ENCODE data around the gene FGFBP1. TPM values are rescaled to one million over a fixed set of nuclear protein-coding genes. Genes with fewer than 3 reads are reported as not detected.

Gene FGFBP1
- total RNA-seq, 1 donor: not detected

GRCh38 chr4:15956179-15956850 is 17.8 kb upstream of the FGFBP1 start:
- H3K9me3 ChIP-seq (ENCODE audit: low read depth, low read length): no peaks in the 10 kb centered on the region
- H3K4me1 ChIP-seq (ENCODE audit: insufficient read depth, low read length): no peaks in the 10 kb centered on the region
- no peaks in the 10 kb centered on the region for H3K27me3 ChIP-seq (ENCODE audit: insufficient read depth, low read length)
- no peak overlapping the region for H3K4me3 ChIP-seq (ENCODE audit: low read length)

- no peaks in the 10 kb centered on the region for H3K4me1 ChIP-seq (ENCODE audit: insufficient read depth, low read length)
- H3K27me3 ChIP-seq (ENCODE audit: insufficient read depth, low read length): no peaks in the 10 kb centered on the region
- H3K9me3 ChIP-seq (ENCODE audit: low read depth, low read length): no peaks in the 10 kb centered on the region
- H3K4me3 ChIP-seq (ENCODE audit: low read length): no peak overlapping the region
Observed at GRCh38 chr4:15955670-15956069, 17.1 kb upstream of the FGFBP1 start.

GRCh38 chr4:15953625-15954024 is 15.1 kb upstream of the FGFBP1 start:
- Histone ChIP-seq H3K27me3 (ENCODE audit: insufficient read depth, low read length) (no peaks in the 10 kb centered on the region), H3K4me1 (ENCODE audit: insufficient read depth, low read length) (no peaks in the 10 kb centered on the region), H3K9me3 (ENCODE audit: low read depth, low read length) (no peaks in the 10 kb centered on the region), H3K4me3 (ENCODE audit: low read length) (no peak overlapping the region)

- Histone ChIP-seq H3K4me1 (ENCODE audit: insufficient read depth, low read length) (no peaks in the 10 kb centered on the region), H3K9me3 (ENCODE audit: low read depth, low read length) (no peaks in the 10 kb centered on the region), H3K27me3 (ENCODE audit: insufficient read depth, low read length) (no peaks in the 10 kb centered on the region), H3K4me3 (ENCODE audit: low read length) (no peak overlapping the region)
Observed at GRCh38 chr4:15951781-15952180, 13.2 kb upstream of the FGFBP1 start.

GRCh38 chr4:15948826-15949225 is 10.3 kb upstream of the FGFBP1 start:
- Histone ChIP-seq H3K9me3 (ENCODE audit: low read depth, low read length) (no peaks in the 10 kb centered on the region), H3K4me3 (ENCODE audit: low read length) (no peak overlapping the region), H3K27me3 (ENCODE audit: insufficient read depth, low read length) (no peaks in the 10 kb centered on the region), H3K4me1 (ENCODE audit: insufficient read depth, low read length) (peaks cover 11% of the 10 kb centered on the region)

GRCh38 chr4:15947684-15948083 is 9.1 kb upstream of the FGFBP1 start:
- Histone ChIP-seq H3K4me1 (ENCODE audit: insufficient read depth, low read length) (peaks cover 11% of the 10 kb centered on the region), H3K27me3 (ENCODE audit: insufficient read depth, low read length) (no peaks in the 10 kb centered on the region), H3K9me3 (ENCODE audit: low read depth, low read length) (no peaks in the 10 kb centered on the region), H3K4me3 (ENCODE audit: low read length) (no peak overlapping the region)

- no peaks in the 10 kb centered on the region for H3K27me3 ChIP-seq (ENCODE audit: insufficient read depth, low read length)
- no peaks in the 10 kb centered on the region for H3K9me3 ChIP-seq (ENCODE audit: low read depth, low read length)
- H3K4me1 ChIP-seq (ENCODE audit: insufficient read depth, low read length): peaks cover 11% of the 10 kb centered on the region
- no peak overlapping the region for H3K4me3 ChIP-seq (ENCODE audit: low read length)
Observed at GRCh38 chr4:15945516-15945915, 7.0 kb upstream of the FGFBP1 start.

- Histone ChIP-seq H3K9me3 (ENCODE audit: low read depth, low read length) (no peaks in the 10 kb centered on the region), H3K4me1 (ENCODE audit: insufficient read depth, low read length) (peaks cover 11% of the 10 kb centered on the region), H3K4me3 (ENCODE audit: low read length) (no peak overlapping the region), H3K27me3 (ENCODE audit: insufficient read depth, low read length) (no peaks in the 10 kb centered on the region)
Observed at GRCh38 chr4:15944895-15945294, 6.4 kb upstream of the FGFBP1 start.

- Histone ChIP-seq H3K4me3 (ENCODE audit: low read length) (no peak overlapping the region), H3K27me3 (ENCODE audit: insufficient read depth, low read length) (no peaks in the 10 kb centered on the region), H3K9me3 (ENCODE audit: low read depth, low read length) (no peaks in the 10 kb centered on the region), H3K4me1 (ENCODE audit: insufficient read depth, low read length) (peaks cover 11% of the 10 kb centered on the region)
Observed at GRCh38 chr4:15942283-15942682, 3.7 kb upstream of the FGFBP1 start.

GRCh38 chr4:15938182-15938581 is 358 bp downstream of the FGFBP1 start:
- no peak overlapping the region for H3K4me3 ChIP-seq (ENCODE audit: low read length)
- no peaks in the 10 kb centered on the region for H3K4me1 ChIP-seq (ENCODE audit: insufficient read depth, low read length)
- no peaks in the 10 kb centered on the region for H3K9me3 ChIP-seq (ENCODE audit: low read depth, low read length)
- H3K27me3 ChIP-seq (ENCODE audit: insufficient read depth, low read length): no peaks in the 10 kb centered on the region

- Histone ChIP-seq H3K9me3 (ENCODE audit: low read depth, low read length) (no peaks in the 10 kb centered on the region), H3K4me1 (ENCODE audit: insufficient read depth, low read length) (no peaks in the 10 kb centered on the region), H3K27me3 (ENCODE audit: insufficient read depth, low read length) (no peaks in the 10 kb centered on the region), H3K4me3 (ENCODE audit: low read length) (no peak overlapping the region)
Observed at GRCh38 chr4:15936495-15936894, 2.0 kb downstream of the FGFBP1 start.

- H3K4me3 ChIP-seq (ENCODE audit: low read length): no peak overlapping the region
- H3K27me3 ChIP-seq (ENCODE audit: insufficient read depth, low read length): no peaks in the 10 kb centered on the region
- H3K9me3 ChIP-seq (ENCODE audit: low read depth, low read length): no peaks in the 10 kb centered on the region
- H3K4me1 ChIP-seq (ENCODE audit: insufficient read depth, low read length): no peaks in the 10 kb centered on the region
Observed at GRCh38 chr4:15935504-15936402, 2.8 kb downstream of the FGFBP1 start.

GRCh38 chr4:15934259-15934658 is 4.3 kb downstream of the FGFBP1 start:
- Histone ChIP-seq H3K9me3 (ENCODE audit: low read depth, low read length) (no peaks in the 10 kb centered on the region), H3K4me3 (ENCODE audit: low read length) (no peak overlapping the region), H3K27me3 (ENCODE audit: insufficient read depth, low read length) (no peaks in the 10 kb centered on the region), H3K4me1 (ENCODE audit: insufficient read depth, low read length) (no peaks in the 10 kb centered on the region)

- H3K9me3 ChIP-seq (ENCODE audit: low read depth, low read length): no peaks in the 10 kb centered on the region
- no peaks in the 10 kb centered on the region for H3K4me1 ChIP-seq (ENCODE audit: insufficient read depth, low read length)
- no peak overlapping the region for H3K4me3 ChIP-seq (ENCODE audit: low read length)
- no peaks in the 10 kb centered on the region for H3K27me3 ChIP-seq (ENCODE audit: insufficient read depth, low read length)
Observed at GRCh38 chr4:15931451-15932210, 6.9 kb downstream of the FGFBP1 start.

GRCh38 chr4:15930314-15930713 is 8.2 kb downstream of the FGFBP1 start:
- Histone ChIP-seq H3K4me1 (ENCODE audit: insufficient read depth, low read length) (no peaks in the 10 kb centered on the region), H3K9me3 (ENCODE audit: low read depth, low read length) (no peaks in the 10 kb centered on the region), H3K27me3 (ENCODE audit: insufficient read depth, low read length) (no peaks in the 10 kb centered on the region), H3K4me3 (ENCODE audit: low read length) (no peak overlapping the region)
